ENCODE data around the gene MANEAL.

DNA sequence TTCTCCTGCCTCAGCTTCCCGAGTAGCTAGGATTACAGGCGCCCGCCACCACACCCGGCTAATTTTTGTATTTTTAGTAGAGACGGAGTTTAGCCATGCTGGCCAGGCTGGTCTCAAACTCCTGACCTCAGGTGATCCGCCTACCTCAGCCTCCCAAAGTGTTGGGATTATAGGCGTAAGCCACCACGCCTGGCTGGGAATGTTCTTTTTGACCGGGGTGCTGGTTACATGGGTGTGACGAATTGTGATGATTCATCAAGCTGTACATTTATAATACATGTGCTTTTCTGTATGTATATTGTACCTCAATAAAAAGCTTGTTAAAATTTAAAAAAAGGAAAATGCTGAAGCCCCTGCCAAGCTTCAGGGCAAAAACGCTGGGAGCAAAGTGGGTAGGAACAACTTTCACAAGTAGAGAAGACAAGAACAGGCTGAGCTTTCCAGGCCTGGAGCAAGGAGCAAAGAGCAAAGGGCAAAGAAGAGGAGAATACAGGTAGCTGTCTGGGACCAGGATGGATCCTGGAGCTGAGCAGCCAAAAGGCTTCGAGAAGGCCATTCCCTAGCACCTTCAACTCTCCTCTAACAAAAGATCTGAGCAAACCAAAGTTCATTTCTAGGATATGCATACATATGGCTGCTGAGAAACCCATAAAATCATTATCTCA, 34.9 kb downstream of the MANEAL start:
- TF ChIP-seq, protein P1, sequence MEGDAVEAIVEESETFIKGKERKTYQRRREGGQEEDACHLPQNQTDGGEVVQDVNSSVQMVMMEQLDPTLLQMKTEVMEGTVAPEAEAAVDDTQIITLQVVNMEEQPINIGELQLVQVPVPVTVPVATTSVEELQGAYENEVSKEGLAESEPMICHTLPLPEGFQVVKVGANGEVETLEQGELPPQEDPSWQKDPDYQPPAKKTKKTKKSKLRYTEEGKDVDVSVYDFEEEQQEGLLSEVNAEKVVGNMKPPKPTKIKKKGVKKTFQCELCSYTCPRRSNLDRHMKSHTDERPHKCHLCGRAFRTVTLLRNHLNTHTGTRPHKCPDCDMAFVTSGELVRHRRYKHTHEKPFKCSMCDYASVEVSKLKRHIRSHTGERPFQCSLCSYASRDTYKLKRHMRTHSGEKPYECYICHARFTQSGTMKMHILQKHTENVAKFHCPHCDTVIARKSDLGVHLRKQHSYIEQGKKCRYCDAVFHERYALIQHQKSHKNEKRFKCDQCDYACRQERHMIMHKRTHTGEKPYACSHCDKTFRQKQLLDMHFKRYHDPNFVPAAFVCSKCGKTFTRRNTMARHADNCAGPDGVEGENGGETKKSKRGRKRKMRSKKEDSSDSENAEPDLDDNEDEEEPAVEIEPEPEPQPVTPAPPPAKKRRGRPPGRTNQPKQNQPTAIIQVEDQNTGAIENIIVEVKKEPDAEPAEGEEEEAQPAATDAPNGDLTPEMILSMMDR (IDR thresholded peaks at IDR 0.05) = no peak
- TF ChIP-seq EZH2phosphoT487 (IDR thresholded peaks at IDR 0.05) = no peak
- TF ChIP-seq EZH2 (IDR thresholded peaks at IDR 0.05) = no peak
